HepG2 (cell line): ENCODE results near the gene DENND2A. TPM values are rescaled to one million over a fixed set of nuclear protein-coding genes. Genes with fewer than 3 reads are reported as not detected.
A peak's percentile ranks its signal among the peaks of the same experiment; 100 is the strongest.

Experiments
- EEA1 ChIP-seq: sonication (generic); formaldehyde crosslinking; IDR thresholded peaks from 2 replicates; pipeline ENCODE4 v1.5.1; 2020; ENCODE audit warnings: mild to moderate bottlenecking, missing genetic modification reagents, borderline replicate concordance
- HIVEP1 ChIP-seq: sonication (generic); formaldehyde crosslinking; IDR thresholded peaks from 2 replicates; pipeline ENCODE4 v1.4.0; 2020; ENCODE audit warnings: mild to moderate bottlenecking, missing genetic modification reagents
- HNRNPH1 ChIP-seq: fragments of 200-400 bp; formaldehyde crosslinking; optimal IDR thresholded peaks from 2 replicates; pipeline ENCODE3; 2017; ENCODE audit warnings: mild to moderate bottlenecking, low read depth, low read length
- HNRNPL ChIP-seq: fragments of 200-400 bp; formaldehyde crosslinking; IDR thresholded peaks from 2 replicates; pipeline ENCODE4 v1.6.1; 2017; ENCODE audit warnings: mild to moderate bottlenecking, low read depth, low read length
- KDM4B ChIP-seq: sonication (generic); formaldehyde crosslinking; IDR thresholded peaks from 2 replicates; pipeline ENCODE4 v1.4.0; 2020; ENCODE audit warnings: missing genetic modification reagents
- NAIF1 ChIP-seq: sonication (generic); formaldehyde crosslinking; IDR thresholded peaks from 2 replicates; pipeline ENCODE4 v1.5.0; 2020; ENCODE audit warnings: mild to moderate bottlenecking, missing genetic modification reagents, borderline replicate concordance
- NFIB ChIP-seq: sonication (generic); formaldehyde crosslinking; IDR thresholded peaks from 2 replicates; pipeline ENCODE4 v1.9.0; 2021; ENCODE audit warnings: missing genetic modification reagents, mild to moderate bottlenecking, borderline replicate concordance
- RELA ChIP-seq: sonication (generic); formaldehyde crosslinking; IDR thresholded peaks from 2 replicates; pipeline ENCODE4 v1.4.0; 2020; ENCODE audit warnings: missing genetic modification reagents
- TEAD2 ChIP-seq: sonication (generic); formaldehyde crosslinking; IDR thresholded peaks from 2 replicates; pipeline ENCODE4 v1.9.0; 2021; ENCODE audit warnings: missing genetic modification reagents
- TRIM24 ChIP-seq: sonication (generic); formaldehyde crosslinking; IDR thresholded peaks from 2 replicates; pipeline ENCODE4 v1.8.0; 2022; ENCODE audit warnings: mild to moderate bottlenecking, missing genetic modification reagents
- polyA plus RNA-seq, 8 experiments: library from polyadenylated mRNA; depleted of rRNA in 3 of 8; stranded (reverse) in 7 of 8; unstranded in 1 of 8; fragments of >200 nt; fragmentation: Illumina TruSeq in 4 of 8; extraction: Trizol in 4 of 8; gene quantifications; 2 replicates each; pipeline versions ENCODE4 v1.2.1 to v1.2.3, GENCODE V29; 2011 to 2016; ENCODE audit warnings: low read depth in 4 of 8, missing spikeins in 1 of 8, mixed read lengths in 1 of 8; ENCODE audit not compliant: insufficient read depth in 1 of 8
- total RNA-seq, 5 experiments: library from RNA; depleted of rRNA; stranded (reverse); fragments of >200 nt; fragmentation: Illumina TruSeq; extraction: Trizol; gene quantifications; 2 replicates each; pipeline ENCODE4 v1.2.3, GENCODE V29; 2016; ENCODE audit warnings: low read depth in 1 of 5
- TF ChIP-seq, protein P1 (sequence below): IDR thresholded peaks from 2 replicates; pipeline ENCODE4 v1.6.1; 2016; ENCODE audit warnings: mild to moderate bottlenecking
- TF ChIP-seq, protein P2 (sequence below): sonication (generic); formaldehyde crosslinking; IDR thresholded peaks from 2 replicates; pipeline ENCODE4 v1.4.0; 2020; ENCODE audit warnings: missing genetic modification reagents, mild to moderate bottlenecking, borderline replicate concordance
- TF ChIP-seq, protein P3 (sequence below): sonication (generic); formaldehyde crosslinking; IDR thresholded peaks from 2 replicates; pipeline ENCODE4 v1.5.0; 2020; ENCODE audit warnings: mild to moderate bottlenecking, missing genetic modification reagents
- TF ChIP-seq, protein P4 (sequence below): sonication (generic); formaldehyde crosslinking; IDR thresholded peaks from 2 replicates; pipeline ENCODE4 v1.5.0; 2020; ENCODE audit warnings: missing genetic modification reagents
- TF ChIP-seq, protein P5 (sequence below): sonication (generic); formaldehyde crosslinking; IDR thresholded peaks from 2 replicates; pipeline ENCODE4 v1.4.0; 2020; ENCODE audit warnings: missing genetic modification reagents, borderline replicate concordance

The DENND2A gene
- total and polyA plus RNA-seq, 2 of the 13 experiments (the other 11 are each of a cell fraction or from before 2014, with no cell fraction given): not detected

DNA sequence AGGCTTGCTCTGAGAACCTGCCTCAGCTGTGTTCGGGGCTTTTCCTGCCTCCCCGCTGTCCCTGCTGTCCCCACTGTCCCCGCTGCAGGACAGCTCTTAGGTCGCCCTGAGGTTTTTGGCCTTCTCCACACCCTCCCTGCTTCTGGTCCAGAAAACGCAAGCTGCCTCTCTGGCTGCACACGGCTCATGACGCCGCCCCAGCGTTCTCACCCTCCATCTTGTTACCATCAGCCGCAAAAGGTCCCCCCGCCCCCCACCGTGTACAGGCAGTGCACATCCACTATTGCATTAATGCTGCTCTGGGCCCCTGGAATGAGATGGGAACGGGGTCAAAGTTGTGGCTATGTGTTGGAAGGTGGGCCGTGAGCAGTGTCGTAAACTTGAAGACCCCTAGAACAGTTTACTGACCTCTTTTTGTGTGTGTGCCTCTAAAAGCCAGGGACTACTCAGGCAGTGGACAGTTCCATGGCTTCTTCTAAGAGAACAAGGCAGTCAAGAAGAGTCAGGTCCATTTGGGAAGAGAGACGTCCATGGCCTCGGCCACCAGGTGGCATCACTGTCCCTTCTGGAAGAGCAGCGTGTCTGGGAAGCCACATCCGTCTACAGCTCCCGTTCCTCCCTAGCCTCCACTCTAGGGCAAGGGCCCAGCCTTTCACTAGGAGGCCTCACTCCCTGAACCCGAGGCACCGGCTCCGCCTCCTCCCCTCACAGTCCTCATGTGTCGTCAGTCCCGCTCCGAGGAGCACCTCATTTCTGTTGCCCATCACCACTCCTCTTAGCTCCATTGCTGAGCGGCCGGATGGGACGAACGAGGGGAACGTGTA lies 122.9 kb downstream of the DENND2A start (continued):
- TF ChIP-seq, protein P1, sequence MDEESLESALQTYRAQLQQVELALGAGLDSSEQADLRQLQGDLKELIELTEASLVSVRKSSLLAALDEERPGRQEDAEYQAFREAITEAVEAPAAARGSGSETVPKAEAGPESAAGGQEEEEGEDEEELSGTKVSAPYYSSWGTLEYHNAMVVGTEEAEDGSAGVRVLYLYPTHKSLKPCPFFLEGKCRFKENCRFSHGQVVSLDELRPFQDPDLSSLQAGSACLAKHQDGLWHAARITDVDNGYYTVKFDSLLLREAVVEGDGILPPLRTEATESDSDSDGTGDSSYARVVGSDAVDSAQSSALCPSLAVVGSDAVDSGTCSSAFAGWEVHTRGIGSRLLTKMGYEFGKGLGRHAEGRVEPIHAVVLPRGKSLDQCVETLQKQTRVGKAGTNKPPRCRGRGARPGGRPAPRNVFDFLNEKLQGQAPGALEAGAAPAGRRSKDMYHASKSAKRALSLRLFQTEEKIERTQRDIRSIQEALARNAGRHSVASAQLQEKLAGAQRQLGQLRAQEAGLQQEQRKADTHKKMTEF (CRISPR knock-in tag): no peak
- TF ChIP-seq, protein P2, sequence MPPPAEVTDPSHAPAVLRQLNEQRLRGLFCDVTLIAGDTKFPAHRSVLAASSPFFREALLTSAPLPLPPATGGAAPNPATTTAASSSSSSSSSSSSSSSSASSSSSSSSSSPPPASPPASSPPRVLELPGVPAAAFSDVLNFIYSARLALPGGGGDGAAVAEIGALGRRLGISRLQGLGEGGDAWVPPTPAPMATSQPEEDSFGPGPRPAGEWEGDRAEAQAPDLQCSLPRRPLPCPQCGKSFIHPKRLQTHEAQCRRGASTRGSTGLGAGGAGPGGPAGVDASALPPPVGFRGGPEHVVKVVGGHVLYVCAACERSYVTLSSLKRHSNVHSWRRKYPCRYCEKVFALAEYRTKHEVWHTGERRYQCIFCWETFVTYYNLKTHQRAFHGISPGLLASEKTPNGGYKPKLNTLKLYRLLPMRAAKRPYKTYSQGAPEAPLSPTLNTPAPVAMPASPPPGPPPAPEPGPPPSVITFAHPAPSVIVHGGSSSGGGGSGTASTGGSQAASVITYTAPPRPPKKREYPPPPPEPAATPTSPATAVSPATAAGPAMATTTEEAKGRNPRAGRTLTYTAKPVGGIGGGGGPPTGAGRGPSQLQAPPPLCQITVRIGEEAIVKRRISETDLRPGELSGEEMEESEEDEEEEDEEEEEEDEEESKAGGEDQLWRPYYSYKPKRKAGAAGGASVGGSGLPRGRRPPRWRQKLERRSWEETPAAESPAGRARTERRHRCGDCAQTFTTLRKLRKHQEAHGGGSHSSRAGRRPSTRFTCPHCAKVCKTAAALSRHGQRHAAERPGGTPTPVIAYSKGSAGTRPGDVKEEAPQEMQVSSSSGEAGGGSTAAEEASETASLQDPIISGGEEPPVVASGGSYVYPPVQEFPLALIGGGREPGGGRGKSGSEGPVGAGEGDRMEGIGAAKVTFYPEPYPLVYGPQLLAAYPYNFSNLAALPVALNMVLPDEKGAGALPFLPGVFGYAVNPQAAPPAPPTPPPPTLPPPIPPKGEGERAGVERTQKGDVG: no peak
- TF ChIP-seq NFIB (CRISPR knock-in tag) (no peak), TEAD2 (CRISPR knock-in tag) (no peak), HNRNPL (no peak), RELA (CRISPR knock-in tag) (no peak), HIVEP1 (CRISPR knock-in tag) (peak; percentile 61; the same call in 1 of the 2 replicates), TRIM24 (CRISPR knock-in tag) (no peak), KDM4B (no peak), EEA1 (no peak), NAIF1 (no peak), HNRNPH1 (no peak)
- TF ChIP-seq, protein P3, sequence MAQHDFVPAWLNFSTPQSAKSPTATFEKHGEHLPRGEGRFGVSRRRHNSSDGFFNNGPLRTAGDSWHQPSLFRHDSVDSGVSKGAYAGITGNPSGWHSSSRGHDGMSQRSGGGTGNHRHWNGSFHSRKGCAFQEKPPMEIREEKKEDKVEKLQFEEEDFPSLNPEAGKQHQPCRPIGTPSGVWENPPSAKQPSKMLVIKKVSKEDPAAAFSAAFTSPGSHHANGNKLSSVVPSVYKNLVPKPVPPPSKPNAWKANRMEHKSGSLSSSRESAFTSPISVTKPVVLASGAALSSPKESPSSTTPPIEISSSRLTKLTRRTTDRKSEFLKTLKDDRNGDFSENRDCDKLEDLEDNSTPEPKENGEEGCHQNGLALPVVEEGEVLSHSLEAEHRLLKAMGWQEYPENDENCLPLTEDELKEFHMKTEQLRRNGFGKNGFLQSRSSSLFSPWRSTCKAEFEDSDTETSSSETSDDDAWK (CRISPR knock-in tag): no peak
- TF ChIP-seq, protein P4, sequence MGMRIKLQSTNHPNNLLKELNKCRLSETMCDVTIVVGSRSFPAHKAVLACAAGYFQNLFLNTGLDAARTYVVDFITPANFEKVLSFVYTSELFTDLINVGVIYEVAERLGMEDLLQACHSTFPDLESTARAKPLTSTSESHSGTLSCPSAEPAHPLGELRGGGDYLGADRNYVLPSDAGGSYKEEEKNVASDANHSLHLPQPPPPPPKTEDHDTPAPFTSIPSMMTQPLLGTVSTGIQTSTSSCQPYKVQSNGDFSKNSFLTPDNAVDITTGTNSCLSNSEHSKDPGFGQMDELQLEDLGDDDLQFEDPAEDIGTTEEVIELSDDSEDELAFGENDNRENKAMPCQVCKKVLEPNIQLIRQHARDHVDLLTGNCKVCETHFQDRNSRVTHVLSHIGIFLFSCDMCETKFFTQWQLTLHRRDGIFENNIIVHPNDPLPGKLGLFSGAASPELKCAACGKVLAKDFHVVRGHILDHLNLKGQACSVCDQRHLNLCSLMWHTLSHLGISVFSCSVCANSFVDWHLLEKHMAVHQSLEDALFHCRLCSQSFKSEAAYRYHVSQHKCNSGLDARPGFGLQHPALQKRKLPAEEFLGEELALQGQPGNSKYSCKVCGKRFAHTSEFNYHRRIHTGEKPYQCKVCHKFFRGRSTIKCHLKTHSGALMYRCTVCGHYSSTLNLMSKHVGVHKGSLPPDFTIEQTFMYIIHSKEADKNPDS (CRISPR knock-in tag): no peak
- TF ChIP-seq, protein P5, sequence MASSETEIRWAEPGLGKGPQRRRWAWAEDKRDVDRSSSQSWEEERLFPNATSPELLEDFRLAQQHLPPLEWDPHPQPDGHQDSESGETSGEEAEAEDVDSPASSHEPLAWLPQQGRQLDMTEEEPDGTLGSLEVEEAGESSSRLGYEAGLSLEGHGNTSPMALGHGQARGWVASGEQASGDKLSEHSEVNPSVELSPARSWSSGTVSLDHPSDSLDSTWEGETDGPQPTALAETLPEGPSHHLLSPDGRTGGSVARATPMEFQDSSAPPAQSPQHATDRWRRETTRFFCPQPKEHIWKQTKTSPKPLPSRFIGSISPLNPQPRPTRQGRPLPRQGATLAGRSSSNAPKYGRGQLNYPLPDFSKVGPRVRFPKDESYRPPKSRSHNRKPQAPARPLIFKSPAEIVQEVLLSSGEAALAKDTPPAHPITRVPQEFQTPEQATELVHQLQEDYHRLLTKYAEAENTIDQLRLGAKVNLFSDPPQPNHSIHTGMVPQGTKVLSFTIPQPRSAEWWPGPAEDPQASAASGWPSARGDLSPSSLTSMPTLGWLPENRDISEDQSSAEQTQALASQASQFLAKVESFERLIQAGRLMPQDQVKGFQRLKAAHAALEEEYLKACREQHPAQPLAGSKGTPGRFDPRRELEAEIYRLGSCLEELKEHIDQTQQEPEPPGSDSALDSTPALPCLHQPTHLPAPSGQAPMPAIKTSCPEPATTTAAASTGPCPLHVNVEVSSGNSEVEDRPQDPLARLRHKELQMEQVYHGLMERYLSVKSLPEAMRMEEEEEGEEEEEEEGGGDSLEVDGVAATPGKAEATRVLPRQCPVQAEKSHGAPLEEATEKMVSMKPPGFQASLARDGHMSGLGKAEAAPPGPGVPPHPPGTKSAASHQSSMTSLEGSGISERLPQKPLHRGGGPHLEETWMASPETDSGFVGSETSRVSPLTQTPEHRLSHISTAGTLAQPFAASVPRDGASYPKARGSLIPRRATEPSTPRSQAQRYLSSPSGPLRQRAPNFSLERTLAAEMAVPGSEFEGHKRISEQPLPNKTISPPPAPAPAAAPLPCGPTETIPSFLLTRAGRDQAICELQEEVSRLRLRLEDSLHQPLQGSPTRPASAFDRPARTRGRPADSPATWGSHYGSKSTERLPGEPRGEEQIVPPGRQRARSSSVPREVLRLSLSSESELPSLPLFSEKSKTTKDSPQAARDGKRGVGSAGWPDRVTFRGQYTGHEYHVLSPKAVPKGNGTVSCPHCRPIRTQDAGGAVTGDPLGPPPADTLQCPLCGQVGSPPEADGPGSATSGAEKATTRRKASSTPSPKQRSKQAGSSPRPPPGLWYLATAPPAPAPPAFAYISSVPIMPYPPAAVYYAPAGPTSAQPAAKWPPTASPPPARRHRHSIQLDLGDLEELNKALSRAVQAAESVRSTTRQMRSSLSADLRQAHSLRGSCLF (CRISPR knock-in tag): no peak
